Adrenal gland (tissue), 5 donors: ENCODE data around the gene ACER3.

Experiments
- POLR2A ChIP-seq, 2 donors: fragments of 450-650 bp; IDR thresholded peaks; one replicate each; pipeline ENCODE4 v1.6.1; 2017; ENCODE audit warnings: antibody characterized with exemption in 2 of 2, mild to moderate bottlenecking in 2 of 2, moderate library complexity in 1 of 2
- TF ChIP-seq, protein P1 (sequence below), 6 experiments: fragments of 450-650 bp in 4 of 6; fragments of 200-600 bp in 2 of 6; sonication (generic) in 1 of 6; IDR thresholded peaks; 1 replicate in 5 of 6; 2 replicates in 1 of 6; pipeline versions ENCODE4 v1.5.1 to v1.8.0; 2016 to 2021; ENCODE audit warnings: antibody characterized with exemption in 6 of 6, mild to moderate bottlenecking in 2 of 6, moderate library complexity in 1 of 6
- donor health status: DM: no; HTN: no; CAD: no.

DNA sequence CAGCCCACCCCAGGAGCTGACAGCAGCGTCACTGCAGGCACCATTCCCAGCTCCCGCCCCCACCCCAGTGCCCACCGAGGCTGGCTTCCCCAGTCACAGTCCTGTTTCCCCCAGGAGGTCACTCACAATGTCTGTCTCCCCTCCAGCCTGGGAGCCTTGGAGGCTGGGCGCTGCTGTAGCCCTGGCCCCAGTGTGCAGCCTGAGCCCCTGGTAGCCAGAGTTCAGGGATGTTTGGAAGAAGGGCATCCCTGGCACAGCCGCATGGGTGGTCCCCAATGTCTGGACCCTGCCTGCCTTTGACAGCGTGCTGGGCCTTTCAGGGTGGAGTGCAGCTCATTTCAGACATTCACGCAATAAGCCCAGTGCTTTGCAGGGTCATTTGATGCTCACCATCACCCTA is 210.4 kb downstream of the ACER3 start:
- TF ChIP-seq, protein P1, sequence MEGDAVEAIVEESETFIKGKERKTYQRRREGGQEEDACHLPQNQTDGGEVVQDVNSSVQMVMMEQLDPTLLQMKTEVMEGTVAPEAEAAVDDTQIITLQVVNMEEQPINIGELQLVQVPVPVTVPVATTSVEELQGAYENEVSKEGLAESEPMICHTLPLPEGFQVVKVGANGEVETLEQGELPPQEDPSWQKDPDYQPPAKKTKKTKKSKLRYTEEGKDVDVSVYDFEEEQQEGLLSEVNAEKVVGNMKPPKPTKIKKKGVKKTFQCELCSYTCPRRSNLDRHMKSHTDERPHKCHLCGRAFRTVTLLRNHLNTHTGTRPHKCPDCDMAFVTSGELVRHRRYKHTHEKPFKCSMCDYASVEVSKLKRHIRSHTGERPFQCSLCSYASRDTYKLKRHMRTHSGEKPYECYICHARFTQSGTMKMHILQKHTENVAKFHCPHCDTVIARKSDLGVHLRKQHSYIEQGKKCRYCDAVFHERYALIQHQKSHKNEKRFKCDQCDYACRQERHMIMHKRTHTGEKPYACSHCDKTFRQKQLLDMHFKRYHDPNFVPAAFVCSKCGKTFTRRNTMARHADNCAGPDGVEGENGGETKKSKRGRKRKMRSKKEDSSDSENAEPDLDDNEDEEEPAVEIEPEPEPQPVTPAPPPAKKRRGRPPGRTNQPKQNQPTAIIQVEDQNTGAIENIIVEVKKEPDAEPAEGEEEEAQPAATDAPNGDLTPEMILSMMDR (IDR thresholded peaks at IDR 0.05), result no peak
- no peak for TF ChIP-seq POLR2A (IDR thresholded peaks at IDR 0.05)
